ENCODE data around the gene PLA2G4E.

DNA sequence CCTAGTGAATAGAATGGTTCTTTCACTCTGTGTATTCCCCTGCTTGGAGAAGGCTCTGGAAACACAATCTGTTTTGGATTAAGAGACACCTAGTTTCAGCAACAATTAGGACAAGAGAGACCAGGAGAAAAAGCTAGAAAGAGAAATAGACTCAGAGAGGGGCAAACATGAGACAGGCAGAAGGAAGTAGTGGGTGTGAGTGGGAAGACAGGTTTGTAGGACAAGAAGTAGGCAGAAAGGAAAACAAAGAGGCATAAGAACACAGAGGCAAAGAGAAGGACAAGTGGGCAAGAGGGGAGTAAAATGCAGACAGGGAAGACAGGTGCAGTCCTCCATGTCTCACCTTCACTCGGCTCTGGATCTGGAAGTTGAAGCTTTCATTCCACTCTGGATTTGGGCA is 13.5 kb downstream of the PLA2G4E start:
- TF ChIP-seq OSR1 (CRISPR knock-in tag; IDR thresholded peaks at IDR 0.05) (no peak), ZNF565 (CRISPR knock-in tag; conservative IDR thresholded peaks at IDR 0.05; ENCODE audit: low read depth) (no peak), ZNF8 (CRISPR knock-in tag; IDR thresholded peaks at IDR 0.05) (no peak), TCF4 (CRISPR knock-in tag; IDR thresholded peaks at IDR 0.05; ENCODE audit: borderline replicate concordance) (no peak), ESRRG (CRISPR knock-in tag; IDR thresholded peaks at IDR 0.05) (no peak), TOX (CRISPR knock-in tag; IDR thresholded peaks at IDR 0.05; ENCODE audit: borderline replicate concordance) (no peak), GLIS3 (CRISPR knock-in tag; IDR thresholded peaks at IDR 0.05) (no peak), ZFP3 (CRISPR knock-in tag; IDR thresholded peaks at IDR 0.05) (no peak), SNAI2 (CRISPR knock-in tag; IDR thresholded peaks at IDR 0.05) (no peak), BACH2 (CRISPR knock-in tag; IDR thresholded peaks at IDR 0.05; ENCODE audit: borderline replicate concordance) (no peak)
- TF ChIP-seq, protein P1, sequence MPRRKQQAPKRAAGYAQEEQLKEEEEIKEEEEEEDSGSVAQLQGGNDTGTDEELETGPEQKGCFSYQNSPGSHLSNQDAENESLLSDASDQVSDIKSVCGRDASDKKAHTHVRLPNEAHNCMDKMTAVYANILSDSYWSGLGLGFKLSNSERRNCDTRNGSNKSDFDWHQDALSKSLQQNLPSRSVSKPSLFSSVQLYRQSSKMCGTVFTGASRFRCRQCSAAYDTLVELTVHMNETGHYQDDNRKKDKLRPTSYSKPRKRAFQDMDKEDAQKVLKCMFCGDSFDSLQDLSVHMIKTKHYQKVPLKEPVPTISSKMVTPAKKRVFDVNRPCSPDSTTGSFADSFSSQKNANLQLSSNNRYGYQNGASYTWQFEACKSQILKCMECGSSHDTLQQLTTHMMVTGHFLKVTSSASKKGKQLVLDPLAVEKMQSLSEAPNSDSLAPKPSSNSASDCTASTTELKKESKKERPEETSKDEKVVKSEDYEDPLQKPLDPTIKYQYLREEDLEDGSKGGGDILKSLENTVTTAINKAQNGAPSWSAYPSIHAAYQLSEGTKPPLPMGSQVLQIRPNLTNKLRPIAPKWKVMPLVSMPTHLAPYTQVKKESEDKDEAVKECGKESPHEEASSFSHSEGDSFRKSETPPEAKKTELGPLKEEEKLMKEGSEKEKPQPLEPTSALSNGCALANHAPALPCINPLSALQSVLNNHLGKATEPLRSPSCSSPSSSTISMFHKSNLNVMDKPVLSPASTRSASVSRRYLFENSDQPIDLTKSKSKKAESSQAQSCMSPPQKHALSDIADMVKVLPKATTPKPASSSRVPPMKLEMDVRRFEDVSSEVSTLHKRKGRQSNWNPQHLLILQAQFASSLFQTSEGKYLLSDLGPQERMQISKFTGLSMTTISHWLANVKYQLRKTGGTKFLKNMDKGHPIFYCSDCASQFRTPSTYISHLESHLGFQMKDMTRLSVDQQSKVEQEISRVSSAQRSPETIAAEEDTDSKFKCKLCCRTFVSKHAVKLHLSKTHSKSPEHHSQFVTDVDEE (CRISPR knock-in tag; IDR thresholded peaks at IDR 0.05), result no peak
- TF ChIP-seq, protein P2, sequence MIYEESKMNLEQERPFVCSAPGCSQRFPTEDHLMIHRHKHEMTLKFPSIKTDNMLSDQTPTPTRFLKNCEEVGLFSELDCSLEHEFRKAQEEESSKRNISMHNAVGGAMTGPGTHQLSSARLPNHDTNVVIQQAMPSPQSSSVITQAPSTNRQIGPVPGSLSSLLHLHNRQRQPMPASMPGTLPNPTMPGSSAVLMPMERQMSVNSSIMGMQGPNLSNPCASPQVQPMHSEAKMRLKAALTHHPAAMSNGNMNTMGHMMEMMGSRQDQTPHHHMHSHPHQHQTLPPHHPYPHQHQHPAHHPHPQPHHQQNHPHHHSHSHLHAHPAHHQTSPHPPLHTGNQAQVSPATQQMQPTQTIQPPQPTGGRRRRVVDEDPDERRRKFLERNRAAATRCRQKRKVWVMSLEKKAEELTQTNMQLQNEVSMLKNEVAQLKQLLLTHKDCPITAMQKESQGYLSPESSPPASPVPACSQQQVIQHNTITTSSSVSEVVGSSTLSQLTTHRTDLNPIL (CRISPR knock-in tag; IDR thresholded peaks at IDR 0.05; ENCODE audit: low read depth), result no peak
